ENCODE data around the gene PDK1. TPM values are rescaled to one million over a fixed set of nuclear protein-coding genes. Genes with fewer than 3 reads are reported as not detected.

The PDK1 gene
- total and polyA plus RNA-seq, 2 experiments from 2014 or later: 25.6 to 42.0 TPM

- DNase-seq (ENCODE audit: low spot score) (no peak), ATAC-seq (no peak)
- Histone ChIP-seq H3K4me1 (ENCODE audit: insufficient read depth) (peaks cover 25% of the 10 kb centered on the region), H2AFZ (no peak overlapping the region), H3K79me2 (replicated peaks; ENCODE audit: insufficient read depth) (peaks cover 36% of the 10 kb centered on the region), H3K27ac (ENCODE audit: low read depth) (no peak overlapping the region), H3K36me3 (ENCODE audit: insufficient read depth) (no peaks in the 10 kb centered on the region), H3K4me2 (no peak overlapping the region; the same call in 1 of the 2 replicates), H4K20me1 (replicated peaks; ENCODE audit: insufficient read depth) (no peaks in the 10 kb centered on the region), H3K27me3 (ENCODE audit: insufficient read depth) (0 out of 2 replicates have a peak, but pooled peaks cover 3% of the 10 kb centered on the region), H3K9me2 (ENCODE audit: insufficient read depth) (no peaks in the 10 kb centered on the region), H3K4me3 (no peak overlapping the region), H3F3A (replicated peaks; ENCODE audit: low read depth) (peaks cover 3% of the 10 kb centered on the region; the same call in 1 of the 2 replicates)
- no peak overlapping the region for H3K4me3 Mint-ChIP-seq
- peaks cover 7% of the 10 kb centered on the region for H3K36me3 Mint-ChIP-seq (ENCODE audit: low read depth)
- H3K27ac Mint-ChIP-seq: no peak overlapping the region
- peaks cover 3% of the 10 kb centered on the region for H3K27me3 Mint-ChIP-seq (ENCODE audit: insufficient read depth, low read depth, poor library complexity)
- H3K4me1 Mint-ChIP-seq: peaks cover 28% of the 10 kb centered on the region
- no peak for TF ChIP-seq EZH2phosphoT487 (IDR thresholded peaks at IDR 0.05; ENCODE audit: unreplicated experiment)
- TF ChIP-seq ETS1 (IDR thresholded peaks at IDR 0.05): no peak
- TF ChIP-seq ZNF331 (CRISPR knock-in tag; IDR thresholded peaks at IDR 0.05; ENCODE audit: low read depth): no peak
- no peak for TF ChIP-seq STAT1 (IDR thresholded peaks at IDR 0.05; ENCODE audit: unreplicated experiment)
- no peak for TF ChIP-seq POLR2AphosphoS5 (IDR thresholded peaks at IDR 0.05; ENCODE audit: low read depth)
- TF ChIP-seq REST (IDR thresholded peaks at IDR 0.05; ENCODE audit: unreplicated experiment): no peak
- TF ChIP-seq CREB1 (CRISPR knock-in tag; IDR thresholded peaks at IDR 0.05; ENCODE audit: low read depth): no peak
- H3K9me3 Mint-ChIP-seq: no peaks in the 10 kb centered on the region
These were observed 2.5 kb downstream of the PDK1 start for GRCh38 chr2:172558372-172558771.

GRCh38 chr2:172560721-172561120 is 4.8 kb downstream of the PDK1 start:
- H2AFZ ChIP-seq: no peak overlapping the region
- peaks cover 7% of the 10 kb centered on the region for H3K4me1 ChIP-seq (ENCODE audit: insufficient read depth)
- H4K20me1 ChIP-seq (replicated peaks; ENCODE audit: insufficient read depth): no peaks in the 10 kb centered on the region; the same call in 1 of the 2 replicates
- DNase-seq (ENCODE audit: low spot score) (no peak), ATAC-seq (no peak)
- Mint-ChIP-seq H3K36me3 (ENCODE audit: low read depth) (peaks cover 19% of the 10 kb centered on the region), H3K27ac (no peak overlapping the region), H3K4me1 (peaks cover 14% of the 10 kb centered on the region), H3K9me3 (no peaks in the 10 kb centered on the region), H3K27me3 (ENCODE audit: insufficient read depth, low read depth, poor library complexity) (peaks cover 3% of the 10 kb centered on the region), H3K4me3 (no peak overlapping the region)
- H3F3A ChIP-seq (replicated peaks; ENCODE audit: low read depth): peaks cover 3% of the 10 kb centered on the region; the same call in 1 of the 2 replicates
- no peak overlapping the region for H3K4me3 ChIP-seq
- no peaks in the 10 kb centered on the region for H3K9me2 ChIP-seq (ENCODE audit: insufficient read depth)
- H3K4me2 ChIP-seq: no peak overlapping the region
- no peaks in the 10 kb centered on the region for H3K27me3 ChIP-seq (ENCODE audit: insufficient read depth)
- H3K36me3 ChIP-seq (ENCODE audit: insufficient read depth): peaks cover 11% of the 10 kb centered on the region; the same call in 1 of the 2 replicates
- no peak overlapping the region for H3K27ac ChIP-seq (ENCODE audit: low read depth)
- peaks cover 36% of the 10 kb centered on the region for H3K79me2 ChIP-seq (replicated peaks; ENCODE audit: insufficient read depth)
- no peak for TF ChIP-seq STAT1 (IDR thresholded peaks at IDR 0.05; ENCODE audit: unreplicated experiment)
- no peak for TF ChIP-seq ETS1 (IDR thresholded peaks at IDR 0.05)
- no peak for TF ChIP-seq JUNB (IDR thresholded peaks at IDR 0.05; ENCODE audit: unreplicated experiment)
- no peak for TF ChIP-seq CTCF (conservative IDR thresholded peaks at IDR 0.05; ENCODE audit: low read depth in 2 of 2)
- no peak for TF ChIP-seq EZH2 (IDR thresholded peaks at IDR 0.05; ENCODE audit: low read depth, unreplicated experiment)
- TF ChIP-seq ZNF331 (CRISPR knock-in tag; IDR thresholded peaks at IDR 0.05; ENCODE audit: low read depth): no peak
- TF ChIP-seq REST (IDR thresholded peaks at IDR 0.05; ENCODE audit: unreplicated experiment): no peak
- no peak for TF ChIP-seq EZH2phosphoT487 (IDR thresholded peaks at IDR 0.05; ENCODE audit: unreplicated experiment)
